Stimulated activated CD4-positive, alpha-beta T cell treated with anti-CD3 and anti-CD28 coated beads, Interleukin-2, amount 100 ng/mL, for 48 hours (primary cell): Measurements from ENCODE around the gene PTCD3.
A peak's percentile ranks its signal among the peaks of the same experiment; 100 is the strongest.

Source experiments
- DNase-seq, 2 donors: peaks; one replicate each; pipeline ENCODE4 v3.0.0-alpha.2; 2020

Gene PTCD3

DNA sequence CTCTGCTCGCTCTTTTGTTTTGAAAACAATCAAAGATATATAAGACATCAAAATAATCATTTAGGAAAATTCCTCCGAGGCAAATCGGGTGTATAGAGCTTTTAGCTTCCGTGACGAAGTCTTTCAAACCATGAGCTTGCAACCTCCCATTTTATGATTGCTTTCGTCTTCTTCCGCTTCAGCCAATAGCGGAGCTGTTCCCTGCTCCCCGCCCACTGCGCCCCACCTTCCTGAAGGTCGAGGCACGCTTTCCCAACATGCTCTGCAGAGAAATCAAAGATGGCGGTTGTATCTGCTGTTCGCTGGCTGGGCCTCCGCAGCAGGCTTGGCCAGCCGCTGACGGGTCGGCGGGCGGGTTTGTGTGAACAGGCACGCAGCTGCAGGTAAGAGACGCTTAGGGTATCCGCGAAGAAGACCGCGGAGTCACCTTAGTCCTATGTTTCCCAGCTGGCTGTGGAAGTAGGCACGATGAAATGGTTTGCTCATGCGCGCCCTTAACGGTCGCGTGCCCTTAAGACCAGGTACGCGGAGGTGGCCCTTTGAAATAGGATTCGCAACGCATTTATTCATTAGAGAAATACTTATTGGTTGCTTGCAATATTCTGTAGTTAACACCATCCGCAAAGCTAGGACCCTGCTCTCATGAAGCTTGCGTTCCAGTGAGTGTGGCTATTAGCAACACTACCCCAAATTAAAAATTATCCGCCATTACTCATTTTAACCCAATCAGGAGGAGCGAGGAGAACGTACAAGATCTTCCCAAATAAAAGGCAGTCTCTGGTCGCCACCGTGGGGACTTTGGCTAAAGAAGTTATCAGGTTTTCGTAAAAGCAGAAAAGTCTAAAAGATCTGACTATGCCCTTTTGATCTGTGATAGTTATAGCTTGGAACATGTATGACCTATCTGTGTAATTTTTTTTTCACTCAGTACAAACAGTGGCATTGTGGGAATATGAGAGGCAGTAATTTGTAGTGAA lies at the start of gene PTCD3:
Gene PTCD3 (plus strand): TSS at position 267 of the 977 bp plus-strand sequence. CDS start 13 bp downstream, at position 280.
- peak; percentile 88 for DNase-seq

DNA sequence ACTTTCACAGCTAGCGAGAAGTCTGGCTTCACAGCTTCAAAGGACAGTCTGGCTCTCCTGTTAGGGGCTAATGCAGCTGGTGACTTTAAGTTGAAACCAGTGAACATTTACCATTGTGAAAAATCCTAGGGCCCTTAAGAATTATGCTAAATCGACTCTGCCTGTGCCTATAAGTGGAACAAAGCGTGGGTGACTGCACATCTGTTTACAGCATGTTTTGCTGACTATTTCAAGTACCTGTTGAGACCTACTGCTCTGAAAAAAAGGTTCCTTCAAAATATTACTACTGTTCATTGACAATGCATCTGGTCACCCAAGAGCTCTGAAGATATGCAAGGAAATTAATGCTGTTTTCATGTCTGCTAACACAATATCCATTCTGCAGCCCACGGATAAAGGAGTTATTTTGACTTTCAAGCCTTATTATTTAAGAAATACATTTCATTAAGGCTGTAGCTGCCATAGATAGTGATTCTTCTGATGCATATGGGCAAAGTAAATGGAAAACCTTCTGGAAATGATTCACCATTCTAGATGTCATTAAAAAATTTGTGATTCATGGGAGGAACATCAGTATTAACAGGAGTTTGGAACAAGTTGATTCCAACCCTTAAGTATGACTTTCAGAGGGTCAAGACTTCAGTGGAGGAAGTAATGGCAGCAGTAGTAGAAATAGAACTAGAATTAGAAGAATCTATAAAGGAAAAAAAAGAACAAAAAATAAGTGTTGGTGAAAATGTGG lies 49.3 kb upstream of the PTCD3 start:
- DNase-seq = no peak

DNA sequence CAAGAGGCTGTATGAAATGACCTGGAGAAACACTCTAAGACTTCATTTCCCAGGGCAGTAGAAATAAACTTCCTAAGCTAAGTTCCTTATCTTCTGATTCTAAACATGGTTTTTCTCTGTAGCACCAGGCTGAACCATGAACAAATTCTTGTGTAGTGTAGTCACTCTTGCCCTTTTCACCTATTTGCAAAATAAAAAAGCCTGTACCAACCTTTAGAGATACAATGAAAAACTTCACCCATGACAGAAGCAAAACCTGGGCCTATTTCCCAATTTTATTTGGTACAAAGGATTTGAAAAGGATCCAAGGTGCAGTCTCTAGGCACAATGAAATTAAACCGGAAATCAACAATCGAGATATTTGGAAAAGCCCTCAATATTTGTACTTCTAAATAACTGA lies 44.0 kb upstream of the PTCD3 start:
- no peak for DNase-seq

DNA sequence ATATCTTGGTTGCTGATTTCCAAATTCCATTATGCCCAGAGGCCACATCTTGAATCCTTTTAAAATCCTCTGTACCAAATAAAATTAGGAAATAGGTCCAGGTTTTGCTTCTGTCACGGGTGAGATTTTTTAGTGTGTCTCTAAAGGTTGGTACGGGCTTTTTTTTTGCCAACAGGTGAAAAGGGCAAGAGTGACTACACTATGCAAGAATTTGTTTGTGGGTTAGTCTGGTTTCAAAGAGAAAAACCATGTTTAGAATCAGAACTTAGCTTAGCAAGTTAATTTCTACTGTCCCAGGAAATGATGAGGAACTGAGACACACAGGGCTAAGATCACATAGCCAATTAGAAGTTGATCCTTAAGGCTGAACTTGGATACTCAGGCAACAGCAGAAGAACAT lies 42.0 kb upstream of the PTCD3 start:
- no peak for DNase-seq

DNA sequence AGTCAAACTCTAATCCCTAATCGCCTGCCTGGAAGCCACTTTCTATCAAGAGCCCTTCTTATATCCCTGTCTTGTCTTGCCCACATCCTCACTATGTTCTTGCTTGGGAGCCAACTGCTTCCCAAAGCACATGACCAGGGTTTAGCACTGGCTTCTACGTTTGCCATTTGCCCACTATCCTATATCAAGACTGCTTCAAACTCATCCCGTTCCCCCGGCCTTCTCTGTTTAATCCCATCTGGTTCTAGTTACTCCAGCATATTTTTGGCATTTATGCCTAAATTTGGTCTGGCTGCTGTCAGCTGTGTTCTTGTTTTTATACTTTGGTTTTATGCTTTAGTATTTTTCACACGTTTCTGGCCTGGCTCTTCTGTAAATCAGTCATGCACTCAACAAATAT lies 40.5 kb upstream of the PTCD3 start:
- DNase-seq = no peak

DNA sequence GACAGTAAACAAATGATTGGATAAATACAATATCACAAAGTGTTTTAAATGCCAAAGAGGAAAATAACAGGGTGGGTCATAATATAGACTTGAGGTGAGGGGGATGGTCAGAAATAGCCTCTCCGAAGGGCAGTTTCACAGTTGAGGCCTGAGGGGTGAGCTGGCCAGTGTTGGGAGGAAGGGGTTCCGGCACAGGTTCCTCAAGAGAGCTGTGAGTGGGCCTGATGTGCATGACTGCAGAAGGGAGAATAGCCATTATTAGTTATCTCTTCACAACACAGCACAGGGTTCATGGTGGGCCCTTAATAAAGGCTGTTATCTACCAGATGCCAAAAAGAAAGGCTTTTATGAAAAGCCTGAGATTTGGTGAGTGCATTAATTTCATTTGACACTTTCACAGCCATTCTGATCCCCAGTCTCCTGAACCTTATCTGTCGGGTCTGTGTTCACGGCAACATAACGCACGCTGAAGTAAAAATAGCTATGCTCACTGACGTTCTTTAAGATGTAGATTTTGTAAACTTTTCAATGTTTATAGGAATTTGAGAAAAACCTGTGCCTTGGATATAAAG lies 39.9 kb upstream of the PTCD3 start:
- no peak for DNase-seq

DNA sequence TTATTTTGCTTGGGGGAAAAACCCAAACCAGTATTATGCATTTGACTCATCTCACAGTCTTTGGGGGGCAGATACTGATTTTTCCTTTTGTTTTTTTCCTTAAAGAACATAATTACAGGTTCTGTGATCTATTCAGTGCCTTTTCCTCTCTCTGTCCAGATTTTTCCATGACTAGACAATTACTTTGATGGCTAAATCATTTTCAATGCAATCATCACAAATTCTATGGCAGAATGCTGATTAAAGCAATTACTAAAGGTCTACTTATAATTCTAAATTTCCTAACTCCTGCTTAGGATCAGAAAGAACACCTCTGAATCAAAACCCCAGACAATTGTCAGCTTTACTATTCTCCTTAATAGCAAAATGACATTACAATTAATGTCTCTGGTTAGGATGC lies 39.1 kb upstream of the PTCD3 start:
- DNase-seq = no peak

DNA sequence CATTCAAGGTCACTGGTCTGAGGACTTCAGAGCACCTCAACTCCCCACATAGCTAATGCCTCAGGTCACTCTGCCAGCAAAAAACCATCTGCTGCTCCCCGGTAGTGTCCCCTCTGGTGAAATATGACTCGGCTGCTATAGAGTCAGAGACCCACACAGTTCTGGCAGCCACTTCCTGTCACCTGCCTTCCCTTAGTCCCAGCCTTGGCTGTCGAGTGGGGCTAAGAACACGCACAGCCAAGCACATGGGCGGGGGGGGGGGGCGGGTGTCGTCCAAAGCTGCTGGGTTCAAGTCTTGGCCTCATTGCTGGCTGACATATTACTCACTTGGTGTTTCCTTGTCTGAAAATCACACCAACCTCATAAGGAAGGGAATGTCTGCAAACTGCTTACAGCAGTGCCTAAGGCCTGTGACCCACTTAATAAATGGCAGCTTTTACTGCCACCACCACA lies 37.9 kb upstream of the PTCD3 start:
- DNase-seq = peak in 1 of 2 donors; percentile 14

DNA sequence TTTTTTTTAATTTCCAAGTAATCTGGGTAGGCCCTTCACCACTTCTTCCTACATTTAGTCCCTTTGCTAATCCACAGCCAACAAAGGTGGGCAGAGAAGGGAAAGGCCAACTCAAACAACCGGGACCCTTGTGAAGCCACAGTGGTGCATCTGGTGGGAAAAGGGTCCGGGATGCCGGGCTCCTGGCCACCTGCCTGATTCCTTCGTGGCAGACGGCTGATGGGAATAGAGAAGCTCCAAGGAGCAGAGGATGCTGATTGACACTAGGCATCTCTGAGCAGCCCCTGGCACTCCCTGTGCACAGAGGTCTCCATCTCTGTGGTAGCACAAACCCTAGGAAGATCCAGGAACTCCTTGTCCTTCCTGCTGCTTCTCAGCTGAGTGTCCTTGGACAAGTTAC lies 37.4 kb upstream of the PTCD3 start:
- DNase-seq = no peak

DNA sequence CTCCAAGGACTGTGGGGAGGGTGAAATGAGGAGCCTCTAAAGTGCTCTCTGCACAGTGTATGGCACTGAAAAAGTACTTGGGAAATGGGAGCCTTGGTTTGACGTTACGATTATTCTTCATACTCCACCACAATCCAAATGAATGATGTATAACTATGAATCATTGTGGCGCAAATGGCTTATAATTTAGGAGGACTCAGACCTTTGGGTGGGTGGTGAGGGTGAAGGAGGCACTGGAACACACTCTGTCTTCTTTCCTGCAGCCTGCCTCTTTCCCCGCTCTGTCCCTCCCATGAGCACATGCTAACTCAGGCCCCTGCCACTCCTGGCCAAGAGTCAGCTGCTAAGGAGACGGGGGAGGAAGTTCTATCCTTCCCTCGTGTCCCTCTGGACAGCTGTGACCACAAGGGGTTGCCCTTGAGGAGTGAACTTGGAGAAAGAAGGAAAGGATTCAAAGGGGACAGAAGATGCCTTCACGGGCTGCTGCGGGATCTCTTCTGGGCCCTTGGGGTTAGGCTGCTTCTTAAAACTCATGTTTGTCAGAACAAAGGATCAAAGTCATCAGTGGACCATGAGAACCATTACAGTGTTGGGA lies 36.8 kb upstream of the PTCD3 start:
- DNase-seq = no peak

DNA sequence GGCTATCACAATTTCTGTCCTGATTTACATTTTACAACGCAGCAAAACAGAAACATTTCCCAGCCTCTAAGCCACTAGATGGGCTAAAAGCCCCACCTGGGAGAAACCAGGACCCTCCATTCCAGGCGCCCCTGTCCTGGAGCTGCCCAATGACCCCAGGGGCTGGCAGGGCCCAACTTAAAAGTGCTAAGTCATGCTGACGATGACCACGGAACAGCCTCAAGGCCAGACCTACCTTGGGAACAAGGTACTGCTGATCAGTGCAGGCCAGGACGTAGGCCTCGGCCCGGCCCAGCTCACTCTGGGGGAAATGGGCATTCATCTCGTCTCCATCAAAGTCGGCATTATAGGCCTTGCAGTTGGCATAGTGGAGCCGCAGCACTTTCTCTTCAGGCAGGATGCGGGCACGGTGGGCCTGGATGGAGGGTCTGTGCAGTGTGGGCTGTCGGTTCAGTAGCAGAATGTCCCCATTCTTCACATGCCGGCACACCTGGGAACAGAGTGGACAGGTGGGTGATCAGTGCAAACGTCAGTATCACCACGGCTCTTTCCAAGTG lies 36.2 kb upstream of the PTCD3 start:
- no peak for DNase-seq

DNA sequence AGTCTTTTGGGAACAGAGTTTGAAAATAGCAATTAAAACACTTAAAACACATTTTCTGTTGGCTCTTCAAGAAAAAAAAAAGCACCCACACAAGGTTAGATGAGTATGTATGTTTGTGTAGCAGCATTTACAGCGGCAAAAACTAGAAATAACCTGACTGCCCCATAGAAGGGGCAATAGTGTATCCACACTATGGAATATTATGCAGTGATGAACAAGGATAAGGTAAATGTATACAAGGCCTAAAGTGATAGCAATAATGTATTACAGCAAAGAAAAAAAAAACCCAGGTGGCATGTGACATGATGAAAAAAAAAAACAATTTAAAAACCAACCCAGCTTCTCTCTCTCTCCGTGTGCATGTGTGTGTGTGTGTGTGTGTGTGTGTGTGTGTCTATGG lies 35.2 kb upstream of the PTCD3 start:
- DNase-seq = no peak

DNA sequence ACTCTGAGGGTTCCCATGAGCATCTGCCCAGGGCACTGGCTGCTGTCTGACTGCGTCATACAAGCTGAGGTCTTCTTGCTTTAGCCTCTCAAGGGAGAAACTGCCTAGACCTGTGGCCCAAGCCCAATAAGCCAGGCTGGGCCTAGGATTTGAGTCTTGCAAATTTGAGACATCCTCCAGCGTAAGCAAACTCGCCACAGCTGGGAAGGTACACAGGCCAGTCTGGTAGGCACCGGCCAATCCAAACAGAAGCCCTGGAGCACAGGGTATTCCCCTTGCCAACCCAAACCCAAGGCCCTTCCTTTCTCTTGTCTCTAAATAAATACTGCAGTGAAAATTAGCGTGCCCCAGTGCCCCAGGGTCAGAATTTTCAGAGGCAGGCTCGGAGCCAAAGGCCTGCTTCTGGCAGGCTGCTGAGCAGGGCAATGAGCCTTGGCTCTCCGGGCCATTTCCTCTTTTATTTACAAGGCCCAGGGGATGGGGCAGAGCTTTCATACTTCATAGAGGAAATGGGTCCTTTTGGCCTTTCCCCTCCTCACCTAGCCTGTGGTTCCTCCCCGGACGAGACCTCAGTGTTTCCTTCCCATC lies 33.7 kb upstream of the PTCD3 start:
- no peak for DNase-seq

DNA sequence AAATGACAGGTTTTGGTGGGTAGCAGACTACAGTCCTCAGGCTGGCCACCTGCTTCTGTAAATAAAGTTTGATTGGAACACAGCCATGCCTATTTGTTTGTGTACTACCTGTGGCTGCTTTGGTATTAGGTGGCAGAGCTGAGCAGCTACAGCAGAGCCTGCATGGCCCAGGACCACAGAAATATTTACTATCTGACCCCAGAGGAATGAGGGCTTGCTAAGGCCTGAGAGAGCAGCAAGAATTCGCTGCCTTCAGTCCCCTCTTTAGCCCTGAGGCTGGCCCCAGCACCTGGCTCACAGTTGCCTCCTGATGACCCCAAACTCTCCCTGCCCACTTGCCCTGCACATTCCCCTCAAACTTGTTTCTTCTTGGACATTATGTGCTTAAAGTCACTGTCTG lies 32.8 kb upstream of the PTCD3 start:
- DNase-seq = no peak

DNA sequence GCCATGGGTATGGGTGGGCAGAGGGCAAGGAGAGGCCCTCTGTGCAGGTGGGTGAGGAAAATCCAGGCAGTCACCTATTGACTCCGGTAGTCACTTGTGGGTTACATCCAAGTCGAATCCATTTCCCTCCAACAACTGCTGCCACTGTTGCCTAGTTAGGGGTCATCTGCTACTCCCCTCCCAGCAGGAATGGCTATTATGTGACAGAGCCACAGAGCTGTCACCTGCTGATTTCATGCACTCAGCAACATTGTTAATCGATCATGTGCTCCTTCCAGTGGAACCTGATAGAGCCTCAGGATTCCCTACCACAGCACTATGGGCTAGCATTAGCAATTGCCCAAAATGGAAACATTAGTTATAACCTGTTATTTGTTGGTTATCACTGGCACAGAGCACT lies 31.8 kb upstream of the PTCD3 start:
- DNase-seq = no peak

DNA sequence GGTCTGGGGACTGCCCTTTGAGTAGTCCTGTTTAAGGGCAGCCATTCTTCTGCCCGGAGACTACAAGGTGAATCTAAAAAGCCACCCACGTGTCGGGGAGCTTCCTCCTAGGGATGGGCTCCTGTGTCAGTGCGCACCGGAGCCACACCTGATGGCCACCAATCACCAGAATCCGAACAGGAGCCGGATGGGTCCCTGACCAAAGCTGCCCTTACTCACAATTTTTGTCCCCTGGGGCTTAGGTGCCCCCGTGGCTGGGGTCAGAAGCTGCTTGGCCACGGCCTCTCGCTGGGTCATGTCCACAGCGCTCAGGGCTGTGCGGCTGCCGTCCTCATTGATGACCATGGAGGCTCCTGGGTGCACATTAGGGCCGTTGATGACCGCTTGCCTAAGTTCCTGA lies 31.2 kb upstream of the PTCD3 start:
- no peak for DNase-seq

DNA sequence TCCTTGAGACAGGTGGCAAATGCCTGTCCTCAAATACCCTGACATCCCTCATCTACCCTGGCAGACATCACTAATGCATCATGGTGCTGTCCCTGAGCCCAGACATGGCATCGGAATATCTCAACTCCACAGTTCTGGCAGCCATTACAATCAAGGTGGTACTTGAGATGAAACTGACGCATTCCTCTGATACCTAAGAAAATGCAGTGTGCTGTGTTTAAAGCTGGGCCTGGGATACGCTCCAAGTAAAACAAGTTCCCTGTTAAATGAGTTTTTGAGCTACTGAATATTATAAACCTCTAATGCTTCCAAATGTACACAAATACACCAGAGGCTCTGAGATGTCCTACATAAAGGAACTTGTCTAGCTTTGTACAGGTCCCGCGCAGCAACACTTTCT lies 30.1 kb upstream of the PTCD3 start:
- no peak for DNase-seq

DNA sequence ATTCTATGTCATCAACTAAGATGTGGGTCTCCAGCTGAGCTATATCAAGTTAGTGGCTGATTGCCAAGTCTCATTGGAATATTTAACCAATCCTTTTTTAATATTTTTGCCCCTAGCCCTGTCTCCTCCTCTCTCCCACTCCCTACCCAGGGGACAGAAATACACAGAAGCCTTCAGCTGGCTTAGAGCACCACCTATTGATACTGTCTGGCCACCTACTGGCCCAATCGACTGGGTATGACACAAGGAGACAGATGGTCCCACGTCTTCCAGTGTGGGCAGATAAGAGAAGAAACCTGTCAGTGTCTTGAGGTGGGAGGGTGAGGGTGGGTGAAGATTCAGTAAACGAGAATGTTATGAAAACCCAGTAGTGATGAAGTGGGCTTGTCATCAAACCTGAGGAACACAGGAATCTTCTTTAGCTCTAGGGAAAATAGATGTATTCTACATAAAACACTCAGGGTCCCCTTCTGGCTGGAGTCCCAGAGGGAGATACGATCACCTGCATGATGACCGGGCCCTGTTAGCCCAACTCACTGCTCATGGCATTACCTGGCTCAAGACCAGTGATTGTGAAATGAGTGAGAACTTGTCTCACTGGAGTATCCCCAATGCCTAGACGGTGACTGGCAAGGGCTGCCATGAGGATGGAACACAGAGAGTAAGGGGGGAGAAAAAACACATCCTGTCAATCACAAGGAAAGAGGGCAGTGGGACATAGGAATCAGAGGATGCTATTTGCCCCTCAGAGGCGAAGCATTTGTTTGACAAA lies 27.1 kb upstream of the PTCD3 start:
- no peak for DNase-seq

DNA sequence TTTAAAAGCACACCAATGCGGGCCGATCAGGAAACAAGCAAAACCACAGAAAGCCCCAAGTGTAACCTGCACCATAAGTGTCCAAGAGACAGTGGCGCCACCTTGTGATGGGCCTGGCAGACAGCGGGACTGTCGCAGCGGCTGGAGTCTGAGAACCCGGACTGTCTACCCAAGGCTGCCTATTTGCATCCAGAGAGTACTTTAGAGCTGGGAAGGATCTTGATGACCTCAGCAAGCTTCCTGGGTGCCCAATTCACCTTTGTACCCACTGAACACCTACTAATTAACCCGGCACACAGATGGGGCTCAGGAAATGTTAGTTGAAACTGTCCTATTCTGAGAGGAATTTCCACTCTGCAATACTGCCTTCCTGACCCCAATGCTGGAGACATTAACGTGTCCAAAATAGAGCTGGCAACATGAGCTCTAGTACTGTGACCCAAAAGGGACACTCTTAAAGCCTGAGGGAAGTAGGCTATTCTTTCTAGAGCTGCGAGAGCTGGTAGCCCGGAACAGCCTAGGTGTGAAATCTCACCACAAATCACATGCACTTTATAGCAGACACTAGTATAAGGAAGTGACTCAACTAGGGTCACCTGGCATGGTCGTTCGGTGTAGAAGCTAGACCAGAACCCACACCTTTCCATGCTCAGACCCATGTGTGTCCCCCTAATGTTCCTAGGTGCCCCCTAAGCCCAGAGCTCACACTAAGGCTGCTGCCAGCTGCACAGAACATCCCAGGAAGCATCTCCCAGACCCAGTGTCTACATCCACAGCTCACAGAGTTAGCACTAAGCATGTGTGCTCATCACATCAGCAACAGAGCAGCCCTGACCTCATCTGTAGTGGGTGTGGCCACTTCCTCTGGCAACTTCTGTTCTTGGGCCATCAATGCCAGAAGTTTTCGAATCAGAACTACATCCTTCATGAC lies 25.8 kb upstream of the PTCD3 start:
- peak; percentile 72 to 73 for DNase-seq

DNA sequence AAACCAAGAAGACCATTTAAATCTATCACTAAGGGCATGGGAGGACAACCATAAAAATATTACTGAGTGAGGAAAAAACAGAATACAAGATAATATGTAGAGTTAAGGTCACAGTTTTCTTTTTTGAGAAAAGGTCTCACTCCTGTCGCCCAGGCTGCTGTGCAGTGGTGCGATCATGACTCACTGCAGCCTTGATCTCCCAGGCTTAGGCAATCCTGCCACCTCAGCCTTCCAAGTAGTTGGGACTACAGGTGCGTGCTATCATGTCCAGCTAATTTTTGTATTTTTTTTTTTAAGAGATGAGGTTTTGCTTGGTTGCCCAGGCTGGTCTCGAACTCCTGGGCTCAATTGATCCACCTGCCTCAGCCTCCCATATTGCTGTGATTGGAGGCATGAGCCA lies 24.3 kb upstream of the PTCD3 start:
- no peak for DNase-seq

DNA sequence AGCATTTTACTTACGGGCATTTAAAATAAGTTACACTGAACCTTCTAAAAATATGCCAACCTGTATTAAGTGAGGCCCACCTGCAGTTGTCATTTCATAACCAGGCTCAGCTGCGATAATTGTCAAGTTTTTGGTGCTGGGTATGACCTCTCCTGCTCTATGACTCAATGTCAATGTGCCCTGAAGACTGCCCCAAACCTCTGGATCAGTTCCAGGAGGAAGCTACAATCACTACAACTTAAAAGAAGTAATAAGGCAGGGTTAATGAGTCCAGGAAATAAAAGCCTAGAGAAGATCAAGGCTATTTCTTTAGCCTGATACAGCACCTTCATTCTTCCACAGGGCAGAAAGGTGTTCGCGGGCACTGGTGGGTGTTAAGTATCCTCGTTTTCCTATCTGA lies 23.3 kb upstream of the PTCD3 start:
- DNase-seq = no peak
